NCI-H69 (cell line): Measurements from ENCODE around the gene DTNA.
"Not testable (repeated sequence)": the region's sequence is repeated elsewhere in the genome, so short reads cannot be mapped to it uniquely, and the experiment has no call there.

Experiments
- DNase-seq: peaks from one replicate; lab custom pipeline; 2025; lab: John Stamatoyannopoulos, UW

Gene DTNA

DNA sequence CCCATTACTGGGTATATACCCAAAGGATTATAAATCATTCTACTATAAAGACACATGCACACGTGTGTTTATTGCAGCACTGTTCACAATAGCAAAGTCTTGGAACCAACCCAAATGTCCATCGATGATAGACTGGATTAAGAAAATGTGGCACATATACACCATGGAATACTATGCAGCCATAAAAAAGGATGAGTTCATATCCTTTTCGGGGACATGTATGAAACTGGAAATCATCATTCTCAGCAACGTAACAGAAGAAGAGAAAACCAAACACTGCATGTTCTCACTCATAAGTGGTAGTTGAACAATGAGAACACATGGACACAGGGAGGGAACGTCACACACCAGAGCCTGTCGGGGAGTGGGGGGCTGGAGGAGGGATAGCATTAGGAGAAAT lies 15.6 kb downstream of the DTNA start:
- not testable (repeated sequence) for DNase-seq

DNA sequence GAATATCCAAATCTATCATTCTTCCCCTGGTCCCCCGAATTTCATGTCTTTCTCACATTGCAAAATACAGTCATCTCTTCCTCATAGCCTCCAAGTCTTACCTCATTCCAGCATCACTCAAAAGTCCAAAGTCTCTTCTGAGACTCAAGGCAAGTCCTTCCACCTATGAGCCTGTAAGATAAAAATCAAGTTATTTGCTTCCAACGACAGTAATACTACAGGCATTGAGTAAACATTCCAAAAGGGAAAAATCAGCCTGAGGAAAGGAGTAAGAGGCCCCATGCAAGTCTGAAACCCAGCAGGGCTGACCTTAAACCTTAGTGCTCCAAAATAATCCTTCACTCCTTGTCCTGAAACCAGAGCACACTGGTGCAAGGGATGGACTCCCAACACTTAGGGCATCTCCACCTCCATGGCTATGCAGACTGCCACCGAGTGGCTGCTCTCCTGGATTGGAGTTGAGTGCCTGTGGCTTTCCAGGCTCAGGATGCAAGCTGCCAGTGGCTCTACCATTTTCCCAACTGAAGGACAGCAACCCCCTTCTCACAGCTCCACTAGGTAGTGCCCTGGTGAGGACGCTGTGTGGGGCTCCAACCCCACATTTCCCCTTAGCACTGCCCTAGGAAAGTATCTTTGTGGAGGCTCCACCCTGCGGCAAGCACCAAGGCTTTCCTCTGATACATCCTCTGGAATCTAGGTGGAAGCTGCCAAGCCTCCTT lies 16.3 kb downstream of the DTNA start:
- DNase-seq, result no peak

DNA sequence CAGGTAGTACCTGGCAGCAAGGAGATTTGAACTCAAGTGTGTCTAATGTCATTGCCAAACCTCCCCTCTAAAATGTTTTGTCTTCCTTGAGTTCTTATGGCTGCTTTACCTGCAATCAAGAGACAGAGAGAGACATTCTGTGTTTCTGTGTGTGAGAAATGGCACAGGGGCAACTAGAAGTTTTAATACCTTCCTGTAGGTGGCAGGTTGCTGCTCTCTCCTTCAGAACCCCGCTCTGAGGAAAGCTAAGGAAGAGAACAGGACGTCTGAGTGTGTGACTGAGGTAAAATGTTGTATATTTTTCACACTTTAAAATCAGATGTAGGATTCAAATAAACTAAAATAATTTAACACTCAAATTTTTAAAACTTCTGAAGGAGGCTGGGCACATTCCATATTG lies 19.2 kb downstream of the DTNA start:
- peak; percentile 86 for DNase-seq

DNA sequence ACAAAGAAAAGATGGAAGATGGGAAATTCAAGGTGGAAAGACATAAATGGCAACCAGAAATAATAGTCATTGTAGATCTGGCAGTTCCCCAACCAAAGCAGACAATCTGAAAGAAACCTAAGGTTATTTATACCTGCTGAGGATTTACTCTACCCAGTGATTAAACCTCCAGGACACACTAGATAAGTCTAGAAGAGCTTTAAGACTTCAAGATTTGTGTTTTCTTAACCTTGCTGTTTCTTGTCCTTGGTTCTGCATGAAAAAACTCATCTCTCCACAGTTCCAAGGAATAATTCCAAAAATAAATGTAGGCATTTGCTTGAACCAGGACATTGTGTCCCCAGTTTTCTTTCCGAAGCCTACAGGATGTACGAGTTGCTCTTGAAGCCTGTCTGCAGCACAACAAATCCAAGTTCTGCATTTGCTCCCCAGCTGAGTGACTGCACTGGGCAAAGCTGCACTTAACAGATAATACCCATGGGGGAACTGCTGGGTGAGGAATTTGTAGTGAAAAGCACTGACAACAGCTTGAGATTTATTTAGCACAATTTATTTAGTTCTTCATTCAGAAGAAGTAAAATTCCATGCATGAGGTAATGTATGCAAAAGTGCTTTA lies 19.8 kb downstream of the DTNA start:
- DNase-seq, result peak; percentile 64

DNA sequence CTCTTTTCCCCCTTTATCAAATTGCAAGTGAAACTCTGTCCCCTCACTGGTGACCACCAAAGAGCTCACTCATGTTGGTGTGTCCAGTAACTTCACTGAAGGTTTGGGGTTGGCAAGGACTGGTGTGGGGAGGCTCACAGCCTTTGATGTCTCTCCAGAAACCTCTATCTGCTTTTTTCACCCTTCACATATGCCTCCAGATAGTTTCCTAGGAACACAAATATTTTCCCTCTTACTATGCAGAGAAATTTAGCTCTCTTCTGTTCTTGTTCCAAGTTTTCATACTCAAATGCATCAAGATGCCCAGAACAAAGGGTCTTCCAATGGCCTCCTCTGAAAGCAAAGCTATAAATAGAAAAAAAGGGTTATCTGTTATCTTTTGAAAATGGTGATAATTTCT lies 20.7 kb downstream of the DTNA start:
- no peak for DNase-seq

DNA sequence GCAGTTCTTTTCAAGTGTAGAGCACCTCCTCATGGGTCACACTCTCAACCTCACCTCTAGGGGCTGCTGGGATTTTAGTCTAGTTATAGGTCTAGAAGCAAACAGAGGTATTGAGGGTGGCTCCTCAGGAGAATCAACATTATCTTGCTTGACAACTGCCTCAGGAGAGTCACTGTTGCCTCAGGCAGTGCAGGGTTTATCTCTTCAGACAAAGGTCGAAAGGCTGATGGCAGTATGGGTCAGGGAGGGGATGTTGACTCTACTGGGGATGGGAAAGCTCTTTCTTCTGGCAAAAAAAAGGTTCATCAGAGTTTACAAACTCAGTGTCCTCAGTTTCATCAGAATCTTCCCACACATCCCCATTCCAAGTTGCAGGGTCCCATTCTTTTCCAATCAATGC lies 24.0 kb downstream of the DTNA start:
- DNase-seq, result no peak

DNA sequence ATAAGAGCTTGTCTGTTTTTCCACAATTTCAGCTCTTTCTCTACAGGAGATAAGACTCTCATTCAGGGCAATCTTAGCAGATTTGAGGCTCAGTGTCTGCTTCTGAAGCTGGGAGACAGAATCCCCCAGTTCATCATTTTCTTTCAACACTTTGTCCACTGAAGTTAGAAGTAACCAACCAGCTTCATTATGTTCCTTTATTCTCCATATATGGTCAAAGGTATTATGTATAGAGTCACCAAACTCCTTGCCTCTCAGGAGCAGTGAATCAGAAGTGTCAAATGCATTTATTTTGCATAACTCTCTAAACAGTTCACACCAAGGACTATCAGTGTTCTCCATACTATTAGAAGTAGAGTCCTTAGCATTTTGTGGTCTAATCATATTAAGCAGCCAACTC lies 24.4 kb downstream of the DTNA start:
- not testable (repeated sequence) for DNase-seq

DNA sequence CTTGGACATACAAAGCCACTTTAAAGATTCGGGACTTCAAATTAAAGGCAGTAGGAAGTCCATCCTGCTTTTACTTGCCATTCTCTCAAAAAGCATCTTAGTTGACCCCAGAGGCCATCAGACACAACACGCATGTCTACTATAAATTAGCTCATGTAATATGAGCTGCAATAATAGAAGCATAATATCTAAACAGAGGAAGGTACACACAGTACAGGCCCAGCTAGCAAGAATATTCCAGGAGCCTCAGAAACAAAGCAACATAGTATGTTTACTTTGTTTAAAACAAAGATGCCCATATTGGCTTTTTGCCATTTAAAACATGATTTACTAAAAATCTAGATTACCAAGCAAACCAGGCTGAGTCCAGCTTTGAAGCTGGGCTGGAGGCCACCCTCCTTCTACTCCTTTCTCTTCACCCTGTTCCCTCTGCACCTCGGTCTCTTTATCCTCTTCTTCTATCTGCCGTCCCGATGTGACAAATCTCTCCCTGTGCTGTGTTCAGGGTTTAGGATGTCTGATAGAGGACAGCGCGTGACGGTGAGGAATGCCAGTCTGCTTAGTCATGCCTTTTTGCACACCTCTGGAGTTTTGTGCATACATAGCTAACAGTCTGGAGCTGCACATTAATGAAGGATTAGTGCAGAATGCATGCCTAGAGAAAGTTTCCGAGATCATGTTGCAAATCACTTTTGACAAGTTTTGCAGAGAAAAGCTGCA lies 28.2 kb downstream of the DTNA start:
- peak; percentile 88 for DNase-seq

DNA sequence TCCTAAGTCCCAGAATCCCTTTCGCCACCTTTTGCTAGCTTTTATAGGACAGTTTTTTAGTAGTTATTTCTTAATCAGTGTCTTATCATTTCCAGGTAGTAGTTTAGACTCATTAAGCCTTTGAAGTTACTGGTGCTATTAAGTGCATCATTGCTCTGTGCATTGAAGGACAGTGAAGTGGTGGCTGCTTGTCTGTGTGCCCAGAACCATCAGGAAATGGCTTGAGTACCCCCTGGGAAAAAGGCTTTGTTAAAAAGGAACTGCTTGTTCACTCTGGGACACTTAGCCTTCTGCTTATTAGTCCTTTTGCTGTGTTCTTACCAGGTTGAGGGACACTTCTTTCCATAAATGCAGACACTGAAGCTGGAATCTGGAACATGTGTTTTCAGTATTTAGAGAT lies 30.0 kb downstream of the DTNA start:
- DNase-seq, result peak; percentile 71

DNA sequence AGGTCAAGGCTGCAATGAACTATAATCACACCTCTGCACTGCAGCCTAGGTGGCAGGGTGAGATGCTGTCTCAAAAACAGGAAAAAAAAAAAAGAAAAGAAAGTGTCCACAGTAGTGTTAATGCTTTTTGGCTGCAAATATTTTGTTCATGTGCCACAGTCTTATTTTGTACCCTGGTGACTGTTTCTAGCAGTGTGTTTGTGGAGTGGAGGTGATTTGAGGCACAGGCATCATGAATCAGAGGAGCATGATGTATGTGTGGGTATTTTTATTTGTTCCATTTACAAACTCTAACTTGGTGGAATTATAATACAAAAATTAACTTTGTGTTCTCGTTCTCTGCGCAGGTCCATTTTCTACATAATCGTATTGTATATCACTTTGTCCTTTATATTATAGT lies 30.6 kb downstream of the DTNA start:
- no peak for DNase-seq

DNA sequence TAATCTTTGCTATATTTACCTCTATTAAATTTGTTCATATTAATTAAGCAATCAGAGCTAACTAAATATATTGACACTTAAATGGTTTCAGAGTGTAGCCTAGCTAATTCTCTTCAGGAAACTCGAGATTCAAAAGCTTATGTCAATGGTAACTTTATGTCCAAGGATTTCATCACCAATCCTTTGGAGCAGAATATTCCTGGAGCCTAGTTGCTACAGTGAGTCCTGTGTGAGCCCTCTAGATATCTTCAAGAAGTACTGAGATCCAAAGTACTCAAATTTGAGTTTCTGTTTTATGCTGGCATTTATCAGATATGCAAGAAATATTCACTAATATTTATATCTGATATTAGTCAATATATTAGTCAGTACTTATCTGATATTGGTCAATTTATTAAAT lies 31.3 kb downstream of the DTNA start:
- DNase-seq, result no peak

DNA sequence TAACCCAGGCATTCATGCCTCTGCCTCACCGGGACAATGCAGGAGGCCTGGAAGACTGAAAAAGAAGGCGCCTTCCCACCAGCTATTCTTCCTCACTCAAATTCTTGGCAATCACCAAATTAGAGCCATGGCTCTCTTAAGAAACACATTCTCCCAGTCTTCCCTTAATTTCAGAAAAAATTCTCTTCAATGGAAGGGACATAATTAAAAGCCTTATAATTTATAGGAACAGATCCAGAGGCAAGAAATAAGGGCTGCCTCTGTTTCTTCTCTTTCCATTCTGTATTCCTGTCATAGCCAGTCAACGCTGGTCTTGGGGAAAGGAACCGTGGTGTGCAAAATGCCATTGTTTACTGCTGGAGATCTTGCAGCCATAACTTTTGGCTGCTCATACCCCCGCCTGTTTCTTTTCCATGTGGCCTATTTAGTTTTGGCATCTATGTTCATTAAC lies 32.8 kb downstream of the DTNA start:
- no peak for DNase-seq

DNA sequence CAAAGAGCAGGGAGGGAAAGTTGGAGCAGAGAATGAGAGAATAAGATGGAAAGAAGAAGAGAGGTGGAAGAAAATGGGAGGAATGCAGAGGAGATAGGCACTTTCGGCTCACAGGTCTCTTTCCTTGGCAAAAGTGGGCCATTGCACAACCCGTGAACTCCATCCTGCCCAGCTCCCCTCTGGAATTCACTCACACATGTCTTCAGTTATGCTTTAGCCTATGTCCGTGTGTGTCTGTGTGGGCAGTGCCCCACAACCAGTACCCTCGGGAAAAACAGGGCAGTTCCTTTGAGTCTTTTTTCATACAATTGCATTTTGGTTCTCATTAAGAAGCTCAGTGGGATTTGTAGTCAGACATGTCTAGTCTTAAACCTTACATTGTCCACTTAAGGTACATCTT lies 34.5 kb downstream of the DTNA start:
- no peak for DNase-seq

DNA sequence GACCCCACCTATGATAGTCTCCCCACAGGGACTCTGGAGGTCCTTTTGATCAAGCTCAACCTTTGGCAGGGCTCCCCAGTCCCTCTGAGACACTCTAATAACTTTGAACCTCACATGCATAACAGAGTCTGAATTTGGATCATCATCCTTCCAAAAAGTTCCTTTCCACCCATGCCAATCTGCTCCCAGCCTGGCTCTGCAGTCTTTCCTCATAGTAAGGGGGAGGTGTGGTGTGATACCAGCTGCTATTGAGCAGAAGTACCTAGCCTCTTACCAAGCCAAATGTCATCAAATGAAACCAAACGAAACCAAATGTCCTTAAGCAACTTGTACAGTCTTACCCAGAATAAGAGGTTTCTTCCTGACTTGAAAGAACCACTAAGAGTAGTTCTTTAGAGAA lies 36.5 kb downstream of the DTNA start:
- no peak for DNase-seq

DNA sequence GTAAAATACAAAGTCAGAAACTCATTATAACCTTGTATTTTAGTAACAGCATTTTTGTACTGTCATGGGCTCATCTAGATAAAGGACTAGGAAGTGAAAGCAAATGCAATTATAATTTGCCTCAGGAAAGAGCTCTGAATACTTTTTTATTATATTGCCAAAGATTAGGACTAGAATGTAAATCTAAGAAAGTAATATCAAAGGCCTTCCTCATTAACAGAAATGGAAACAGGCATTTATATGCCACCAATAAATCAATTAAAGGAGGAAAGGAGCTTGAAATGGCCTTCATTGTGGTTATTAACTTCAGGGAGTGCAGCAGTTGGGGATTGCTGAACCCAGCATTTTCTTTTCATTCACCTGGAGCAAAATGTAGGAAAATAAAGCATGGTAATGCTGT lies 39.6 kb downstream of the DTNA start:
- DNase-seq, result no peak

DNA sequence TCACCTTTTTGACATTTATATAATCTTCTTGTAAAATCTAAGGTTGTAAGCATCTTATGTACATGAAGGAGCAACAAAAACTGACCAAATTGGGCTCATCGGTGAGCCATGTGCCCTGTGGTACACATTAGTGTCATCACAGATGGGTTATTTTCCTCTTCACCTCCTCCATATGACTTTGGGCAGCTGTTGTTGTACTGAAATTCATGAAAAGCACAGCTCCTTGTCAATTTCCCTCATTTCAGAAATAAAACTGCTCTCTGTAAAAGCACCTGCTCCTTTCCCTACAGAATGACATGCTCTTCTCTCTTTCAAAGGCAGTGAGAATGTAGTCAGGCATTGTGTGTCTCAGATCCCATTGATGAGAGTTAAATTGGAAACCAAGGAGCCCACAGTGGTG lies 42.0 kb downstream of the DTNA start:
- DNase-seq, result no peak

DNA sequence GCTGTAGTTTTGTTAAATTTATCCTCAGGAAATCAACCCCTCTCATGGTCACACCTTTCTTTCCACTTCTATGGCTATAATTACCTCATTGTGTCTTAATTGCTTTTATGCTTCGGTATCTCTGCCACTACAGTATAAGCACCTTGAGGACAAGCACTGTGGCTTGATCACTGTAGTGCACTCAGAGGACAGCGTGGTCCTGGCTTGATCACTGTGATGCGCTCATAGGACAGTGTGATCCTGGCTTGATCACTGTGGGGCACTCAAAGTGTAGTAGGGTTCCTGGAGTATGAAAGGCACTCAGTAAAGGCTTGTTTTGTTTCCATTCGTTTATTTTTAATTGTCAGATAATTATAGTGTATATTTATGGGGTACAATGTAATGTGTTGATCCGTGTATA lies 44.2 kb downstream of the DTNA start:
- DNase-seq, result peak; percentile 74

DNA sequence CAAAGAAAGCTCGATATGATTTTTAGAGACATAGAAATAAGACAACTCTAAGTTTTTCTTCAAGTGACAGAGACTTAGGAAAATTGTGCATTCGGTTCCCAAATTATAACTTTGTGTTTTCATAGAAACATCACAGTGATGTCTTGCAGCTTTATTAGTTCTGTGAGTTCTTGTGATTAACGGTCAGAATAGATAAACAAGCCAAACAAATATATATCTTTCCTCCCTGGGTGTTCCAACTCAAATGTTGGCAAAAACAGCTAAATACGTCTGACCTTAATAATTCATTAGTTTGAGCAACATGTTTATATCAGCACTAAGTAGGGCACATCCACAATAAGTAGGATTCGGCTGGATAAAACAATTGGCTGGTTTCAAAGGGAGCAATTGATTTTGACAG lies 47.6 kb downstream of the DTNA start:
- DNase-seq, result no peak

DNA sequence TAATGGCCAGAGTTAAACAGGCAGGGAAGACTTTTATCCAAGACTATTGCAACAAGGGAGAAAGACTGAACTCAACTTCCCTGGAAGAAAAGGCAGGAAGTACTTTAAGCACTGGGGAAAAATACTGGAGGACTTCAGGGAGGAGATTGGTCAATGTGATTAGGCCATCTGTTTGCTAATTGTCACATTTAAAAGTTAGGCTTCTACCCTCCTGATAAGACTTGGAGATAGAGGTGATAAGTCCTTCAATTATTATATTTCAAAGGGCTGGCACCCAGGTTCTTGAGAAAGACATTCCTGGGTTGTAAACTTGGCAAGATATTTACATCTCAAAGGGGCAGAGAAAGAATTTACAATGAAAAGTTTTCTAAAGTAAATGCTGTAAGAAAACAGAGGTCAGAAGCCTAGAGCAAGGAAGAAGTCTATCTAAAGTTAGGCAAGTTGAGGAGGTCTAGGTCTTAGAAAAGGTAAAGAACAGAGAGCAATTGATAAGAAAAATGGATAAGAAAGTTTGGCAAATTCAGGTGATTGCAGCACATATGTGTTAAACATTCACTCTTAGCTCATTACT lies 48.4 kb downstream of the DTNA start:
- no peak for DNase-seq

DNA sequence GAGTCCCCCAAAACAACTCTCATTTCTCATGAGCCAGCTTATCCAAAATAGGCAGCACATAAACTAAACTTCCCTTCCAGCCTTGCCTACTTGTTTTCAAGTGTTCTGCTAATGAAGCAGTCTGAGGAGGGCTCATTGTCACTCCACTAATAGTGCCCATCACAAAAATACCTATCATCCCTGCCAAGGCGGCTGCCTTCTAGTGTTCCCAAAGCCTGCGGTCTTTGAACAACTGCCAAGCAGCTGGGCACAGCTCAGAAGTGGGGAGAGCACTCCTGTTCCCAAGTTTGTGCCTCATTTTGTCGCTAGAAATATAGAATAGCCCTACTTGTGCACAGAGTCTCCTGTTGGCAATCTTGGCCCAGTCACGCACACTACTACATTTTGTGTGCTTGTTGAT lies 50.3 kb downstream of the DTNA start:
- DNase-seq, result no peak

DNA sequence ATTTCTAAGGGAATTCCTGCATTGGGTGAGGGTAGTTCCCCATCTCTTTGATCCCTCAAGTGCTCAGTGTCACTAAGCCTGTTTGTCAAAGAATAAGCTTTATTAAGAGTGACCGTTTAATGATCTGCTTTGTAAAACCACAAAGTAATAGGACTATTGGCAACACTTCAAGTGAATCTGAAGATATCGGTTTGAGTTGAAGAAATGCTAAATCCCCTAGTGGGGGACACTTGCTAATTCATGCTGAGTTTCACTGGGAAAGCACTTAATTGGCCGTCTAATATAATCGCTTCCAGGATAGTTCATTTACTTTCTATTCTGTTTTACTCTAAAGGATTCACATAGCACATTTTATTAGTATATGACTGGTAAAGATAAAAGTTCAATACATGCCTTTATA lies 54.4 kb downstream of the DTNA start:
- DNase-seq, result no peak

DNA sequence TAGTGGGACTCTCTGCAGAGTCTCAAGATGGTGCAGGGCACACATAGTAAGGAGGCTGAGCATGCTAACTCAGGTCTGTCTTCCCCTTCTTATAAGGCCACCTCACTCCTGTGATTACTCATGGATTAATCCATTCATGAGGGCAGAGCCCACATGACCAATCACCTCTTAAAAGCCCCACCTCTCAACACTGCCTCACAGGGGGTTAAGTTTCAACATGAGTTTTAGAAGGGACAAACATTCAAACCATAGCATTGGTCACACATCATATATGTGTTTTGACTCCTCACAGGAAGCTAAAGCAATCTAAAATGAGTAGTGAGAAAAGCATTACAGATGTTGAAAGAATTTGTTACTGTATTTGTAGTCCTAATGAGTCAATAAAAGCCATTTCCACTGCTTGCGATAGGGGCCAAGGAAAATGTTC lies 57.5 kb downstream of the DTNA start:
- DNase-seq, result no peak

DNA sequence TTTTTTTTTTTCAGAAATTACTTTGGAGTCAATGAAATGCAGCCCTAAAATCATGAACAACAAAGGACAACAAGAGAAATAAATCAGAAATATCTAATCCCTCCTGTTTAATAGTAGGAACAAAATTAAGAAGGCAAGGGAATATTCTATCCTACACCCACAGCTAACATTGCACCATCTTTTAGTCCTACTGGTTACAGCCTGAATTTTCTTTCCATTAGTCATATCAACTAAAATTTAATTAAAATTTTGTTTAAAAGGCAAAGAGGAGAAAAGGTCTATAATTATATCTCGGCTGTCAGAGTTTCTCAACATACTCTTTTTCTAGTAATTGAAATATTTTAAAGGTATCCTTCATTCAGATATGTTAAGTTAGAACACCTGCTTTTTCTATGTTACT lies 61.9 kb downstream of the DTNA start:
- DNase-seq, result no peak
